ENCODE data around the gene CAMKK2.
"Not testable (repeated sequence)": the region's sequence is repeated elsewhere in the genome, so short reads cannot be mapped to it uniquely, and the experiment has no call there.

Gene CAMKK2

GRCh38 chr12:121283388-121283787, 13.1 kb downstream of the CAMKK2 start:
- Histone ChIP-seq H3K9me2 (ENCODE audit: low read depth, low read length) (no peaks in the 10 kb centered on the region), H3K4me3 (ENCODE audit: low read depth, low read length, poor library complexity, severe bottlenecking) (no peak overlapping the region), H3K79me2 (ENCODE audit: insufficient read depth, low read length) (no peaks in the 10 kb centered on the region), H3K27me3 (ENCODE audit: insufficient read depth, low read length) (no peaks in the 10 kb centered on the region), H2AFZ (ENCODE audit: low read length) (no peak overlapping the region), H4K20me1 (ENCODE audit: insufficient read depth, low read length) (no peaks in the 10 kb centered on the region), H3K27ac (ENCODE audit: low read depth, low read length, poor library complexity, severe bottlenecking) (no peak overlapping the region), H3K36me3 (ENCODE audit: insufficient read depth, low read length) (peaks cover 11% of the 10 kb centered on the region; the same call in 1 of the 2 replicates), H3K9ac (ENCODE audit: low read length) (no peak overlapping the region), H3F3A (ENCODE audit: insufficient read depth, low read length) (no peaks in the 10 kb centered on the region), H3K4me2 (ENCODE audit: low read length) (no peak overlapping the region), H3K4me1 (ENCODE audit: insufficient read depth, low read length, severe bottlenecking) (peaks cover 5% of the 10 kb centered on the region), H3K9me3 (ENCODE audit: low read length) (no peaks in the 10 kb centered on the region)
- TF ChIP-seq EZH2 (IDR thresholded peaks at IDR 0.05; ENCODE audit: borderline replicate concordance, low read length) (no peak), CTCF (IDR thresholded peaks at IDR 0.05; ENCODE audit: low read length) (no peak)

- not testable (repeated sequence) for H4K20me1 ChIP-seq (ENCODE audit: insufficient read depth, low read length); H2AFZ ChIP-seq (ENCODE audit: low read length); H3K4me2 ChIP-seq (ENCODE audit: low read length); H3K27ac ChIP-seq (ENCODE audit: low read depth, low read length, poor library complexity, severe bottlenecking); H3K9ac ChIP-seq (ENCODE audit: low read length); H3K9me3 ChIP-seq (ENCODE audit: low read length); H3F3A ChIP-seq (ENCODE audit: insufficient read depth, low read length); H3K9me2 ChIP-seq (ENCODE audit: low read depth, low read length); H3K4me1 ChIP-seq (ENCODE audit: insufficient read depth, low read length, severe bottlenecking); H3K4me3 ChIP-seq (ENCODE audit: low read depth, low read length, poor library complexity, severe bottlenecking); H3K27me3 ChIP-seq (ENCODE audit: insufficient read depth, low read length); H3K79me2 ChIP-seq (ENCODE audit: insufficient read depth, low read length)
- H3K36me3 ChIP-seq (ENCODE audit: insufficient read depth, low read length): peaks cover 11% of the 10 kb centered on the region; the same call in 1 of the 2 replicates
Observed at GRCh38 chr12:121282910-121283309, 13.6 kb downstream of the CAMKK2 start.

GRCh38 chr12:121282072-121282742, 14.3 kb downstream of the CAMKK2 start:
- Histone ChIP-seq H3K27me3 (ENCODE audit: insufficient read depth, low read length) (no peaks in the 10 kb centered on the region), H3K9me2 (ENCODE audit: low read depth, low read length) (no peaks in the 10 kb centered on the region), H3K9me3 (ENCODE audit: low read length) (no peaks in the 10 kb centered on the region), H3K79me2 (ENCODE audit: insufficient read depth, low read length) (no peaks in the 10 kb centered on the region), H3K4me3 (ENCODE audit: low read depth, low read length, poor library complexity, severe bottlenecking) (no peak overlapping the region), H4K20me1 (ENCODE audit: insufficient read depth, low read length) (no peaks in the 10 kb centered on the region), H3K4me1 (ENCODE audit: insufficient read depth, low read length, severe bottlenecking) (no peaks in the 10 kb centered on the region), H3F3A (ENCODE audit: insufficient read depth, low read length) (no peaks in the 10 kb centered on the region), H2AFZ (ENCODE audit: low read length) (no peak overlapping the region), H3K4me2 (ENCODE audit: low read length) (no peak overlapping the region), H3K9ac (ENCODE audit: low read length) (no peak overlapping the region), H3K27ac (ENCODE audit: low read depth, low read length, poor library complexity, severe bottlenecking) (no peak overlapping the region), H3K36me3 (ENCODE audit: insufficient read depth, low read length) (peaks cover 11% of the 10 kb centered on the region; the same call in 1 of the 2 replicates)
- TF ChIP-seq EZH2 (IDR thresholded peaks at IDR 0.05; ENCODE audit: borderline replicate concordance, low read length): no peak
- TF ChIP-seq CTCF (IDR thresholded peaks at IDR 0.05; ENCODE audit: low read length): no peak

- not testable (repeated sequence) for H3K79me2 ChIP-seq (ENCODE audit: insufficient read depth, low read length); H2AFZ ChIP-seq (ENCODE audit: low read length); H4K20me1 ChIP-seq (ENCODE audit: insufficient read depth, low read length); H3K27me3 ChIP-seq (ENCODE audit: insufficient read depth, low read length); H3K9me3 ChIP-seq (ENCODE audit: low read length); H3K4me2 ChIP-seq (ENCODE audit: low read length); H3K27ac ChIP-seq (ENCODE audit: low read depth, low read length, poor library complexity, severe bottlenecking); H3F3A ChIP-seq (ENCODE audit: insufficient read depth, low read length); H3K4me3 ChIP-seq (ENCODE audit: low read depth, low read length, poor library complexity, severe bottlenecking); H3K4me1 ChIP-seq (ENCODE audit: insufficient read depth, low read length, severe bottlenecking); H3K9me2 ChIP-seq (ENCODE audit: low read depth, low read length); H3K9ac ChIP-seq (ENCODE audit: low read length)
- H3K36me3 ChIP-seq (ENCODE audit: insufficient read depth, low read length): peaks cover 11% of the 10 kb centered on the region; the same call in 1 of the 2 replicates
Observed at GRCh38 chr12:121281116-121281515, 15.4 kb downstream of the CAMKK2 start.

- H3K27ac ChIP-seq (ENCODE audit: low read depth, low read length, poor library complexity, severe bottlenecking); H3K27me3 ChIP-seq (ENCODE audit: insufficient read depth, low read length); H4K20me1 ChIP-seq (ENCODE audit: insufficient read depth, low read length): not testable (repeated sequence)
Observed at GRCh38 chr12:121280531-121280930, 16.0 kb downstream of the CAMKK2 start.

More at GRCh38 chr12:121280531-121280930, 16.0 kb downstream of the CAMKK2 start:
- not testable (repeated sequence) for H3K9me2 ChIP-seq (ENCODE audit: low read depth, low read length); H3F3A ChIP-seq (ENCODE audit: insufficient read depth, low read length); H3K79me2 ChIP-seq (ENCODE audit: insufficient read depth, low read length); H2AFZ ChIP-seq (ENCODE audit: low read length); H3K4me1 ChIP-seq (ENCODE audit: insufficient read depth, low read length, severe bottlenecking); H3K9me3 ChIP-seq (ENCODE audit: low read length); H3K4me3 ChIP-seq (ENCODE audit: low read depth, low read length, poor library complexity, severe bottlenecking); H3K9ac ChIP-seq (ENCODE audit: low read length); H3K4me2 ChIP-seq (ENCODE audit: low read length)
- H3K36me3 ChIP-seq (ENCODE audit: insufficient read depth, low read length): peaks cover 11% of the 10 kb centered on the region; the same call in 1 of the 2 replicates
